Activated CD4-positive, CD25-positive, alpha-beta regulatory T cell treated with anti-CD3 and anti-CD28 coated beads, Interleukin-2, amount 50 U/mL, for 16 hours (primary cell): ENCODE measurements around the gene TBC1D19.

Experiments
- DNase-seq: peaks from one replicate; pipeline ENCODE4 v3.0.0-alpha.2; 2020; ENCODE audit warnings: low read depth, low spot score

The TBC1D19 gene

DNA sequence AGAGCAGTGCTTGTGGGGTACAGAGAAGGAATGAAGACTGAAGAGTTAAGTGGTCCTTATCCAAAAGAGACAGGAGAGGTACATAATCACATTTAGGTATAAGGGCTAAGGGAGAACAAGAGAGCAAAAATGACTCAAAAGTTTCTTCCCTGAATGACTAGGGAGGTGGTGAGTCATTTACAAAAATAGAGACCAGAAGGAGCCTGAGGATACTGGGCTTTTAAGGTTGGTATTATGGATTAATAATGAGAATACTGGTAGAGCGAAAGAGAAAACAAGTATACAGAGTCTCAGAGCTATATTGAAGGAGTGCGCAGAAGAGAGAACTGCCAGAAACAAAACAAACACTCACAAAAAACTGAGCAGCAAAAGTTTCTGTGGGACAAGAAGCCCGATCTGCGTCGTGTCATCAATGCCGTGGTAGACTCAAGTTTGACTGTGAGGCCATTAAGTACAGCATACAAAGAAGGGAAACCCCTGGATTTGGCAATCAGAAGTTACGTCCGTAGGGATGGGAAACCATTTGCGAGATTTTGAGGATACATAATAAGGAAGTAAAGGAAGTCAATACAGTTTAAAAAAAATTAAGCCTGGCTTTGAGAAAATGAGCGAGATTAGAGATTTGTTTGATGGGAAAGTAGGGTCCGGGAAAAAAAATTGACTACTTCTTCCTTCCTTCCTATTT is 147.6 kb downstream of the TBC1D19 start:
- DNase-seq: no peak

DNA sequence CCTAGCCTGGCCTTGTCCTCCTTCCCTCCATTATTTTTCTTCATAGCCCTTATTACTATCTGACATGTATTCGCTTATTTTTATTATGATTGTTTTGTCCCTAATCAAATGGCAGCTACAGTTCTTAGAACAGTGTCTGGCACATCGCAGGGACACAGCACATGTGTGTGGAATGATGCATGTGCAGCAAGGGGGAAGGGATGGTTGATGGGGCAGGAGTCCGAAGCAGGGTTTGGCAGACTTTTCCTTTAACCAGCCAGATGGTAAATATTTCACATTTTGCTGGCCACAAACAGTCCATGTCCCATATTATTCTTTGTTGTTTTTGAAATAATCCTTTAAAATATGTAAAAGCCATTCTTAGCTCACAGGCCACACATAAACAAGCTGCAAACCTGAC is 148.5 kb downstream of the TBC1D19 start:
- DNase-seq: no peak

DNA sequence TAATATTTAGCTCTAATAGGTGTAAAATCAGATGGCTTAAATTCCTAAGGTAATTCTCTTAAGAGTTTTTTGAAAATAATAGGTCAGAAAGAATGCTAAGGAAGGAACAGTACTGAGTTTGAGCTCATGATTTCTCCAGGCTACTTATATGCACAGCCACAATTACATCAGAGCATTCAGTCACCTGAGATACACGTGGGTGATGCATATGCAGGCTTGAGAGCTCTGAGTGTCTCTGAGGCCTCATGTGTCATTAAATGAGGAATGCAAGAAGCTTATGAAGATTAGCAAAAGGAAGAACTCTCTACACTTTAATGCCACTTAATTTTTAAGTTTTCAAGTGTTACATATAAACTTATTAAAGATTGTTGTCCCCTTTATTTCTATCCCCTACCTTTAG is 152.7 kb downstream of the TBC1D19 start:
- no peak for DNase-seq

DNA sequence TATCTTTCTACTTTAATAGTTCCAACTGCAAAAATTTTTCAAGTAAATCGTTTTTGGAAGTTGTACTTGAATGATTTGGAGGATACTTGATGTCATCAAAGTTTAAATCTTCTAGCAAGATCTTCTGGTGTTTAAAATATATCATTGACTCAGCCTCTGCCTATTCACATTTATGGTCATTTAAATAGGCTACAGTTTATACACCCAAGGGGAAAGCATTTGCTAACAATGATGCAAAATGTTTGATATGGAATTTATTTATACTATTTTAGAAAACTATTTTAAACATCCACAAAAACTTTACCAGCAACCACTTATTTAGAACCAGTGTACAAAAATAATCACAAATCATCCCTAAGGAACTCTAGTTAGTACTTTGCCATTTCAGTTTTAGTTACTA is 153.5 kb downstream of the TBC1D19 start:
- no peak for DNase-seq

DNA sequence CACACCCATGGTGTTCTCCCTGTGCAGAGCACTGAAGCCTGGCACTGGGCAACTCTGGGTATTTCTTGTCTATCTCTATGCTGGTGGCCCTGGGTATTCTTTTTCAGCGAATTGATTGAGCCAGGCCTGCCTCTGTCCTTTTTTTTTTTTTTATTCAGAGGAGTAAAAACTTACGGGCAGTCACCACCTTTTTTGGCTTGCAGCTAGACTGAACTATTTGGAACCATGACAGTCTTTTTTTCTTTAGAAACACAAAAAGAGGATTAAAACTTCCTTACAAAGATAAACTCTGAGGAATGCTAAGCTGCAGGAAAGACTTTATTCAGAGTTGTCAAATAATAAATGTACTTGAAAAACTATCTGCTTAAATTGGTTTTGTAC is 157.6 kb downstream of the TBC1D19 start:
- no peak for DNase-seq

DNA sequence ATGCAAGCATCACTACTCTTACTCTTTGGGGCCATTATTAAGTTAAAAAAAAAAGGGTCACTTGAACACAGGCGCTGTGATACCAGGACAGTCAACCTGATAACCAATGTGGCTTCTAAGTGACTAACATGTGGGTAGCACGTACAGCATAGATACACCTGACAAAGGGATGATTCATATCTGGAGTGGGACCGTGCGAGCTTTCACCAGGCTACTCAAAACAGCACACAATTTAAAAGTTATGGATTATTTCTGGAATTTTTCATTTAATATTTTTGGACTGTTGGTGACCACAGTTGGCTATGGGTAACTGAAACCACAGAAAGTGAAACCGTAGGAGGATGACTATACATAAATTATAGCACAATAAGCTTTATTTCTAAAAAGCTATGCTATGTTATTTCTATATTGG is 162.9 kb downstream of the TBC1D19 start:
- DNase-seq: no peak

DNA sequence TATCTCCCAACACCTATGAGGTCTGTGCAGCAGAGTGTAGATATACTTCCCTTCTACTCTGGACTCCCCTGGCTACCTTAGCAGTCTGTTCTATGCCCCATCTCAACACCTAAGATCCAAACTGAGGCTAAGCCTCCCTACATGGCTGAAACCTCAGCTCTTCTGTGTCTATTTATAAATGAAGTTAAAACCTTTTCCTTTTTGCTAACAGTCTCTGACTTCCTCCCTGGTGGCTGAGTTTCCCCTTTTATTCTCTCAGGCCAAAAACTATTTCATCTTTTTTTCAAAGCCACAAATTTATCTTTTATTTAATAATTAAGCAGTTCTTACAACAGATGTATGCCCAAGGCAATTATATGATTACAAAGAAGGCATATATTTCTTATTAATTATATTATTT is 164.9 kb downstream of the TBC1D19 start:
- no peak for DNase-seq

DNA sequence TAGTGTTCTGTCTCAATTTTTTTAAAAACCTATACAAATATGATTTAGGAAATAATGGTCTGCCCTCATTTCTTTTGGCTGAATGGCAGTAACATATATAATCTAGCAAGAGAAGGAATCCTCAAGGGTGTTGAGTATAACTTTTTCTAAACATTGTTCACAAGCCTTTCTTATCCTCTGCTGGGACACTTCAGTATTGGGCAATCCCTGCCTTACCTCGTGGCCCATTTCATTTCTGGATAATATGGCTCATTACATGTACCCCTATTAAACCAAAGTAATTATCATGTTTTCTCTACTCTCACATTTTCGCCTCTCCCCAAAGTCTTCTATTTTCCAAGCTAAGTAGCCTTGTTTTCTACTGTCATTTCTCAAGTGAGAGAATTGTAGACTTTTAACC is 166.0 kb downstream of the TBC1D19 start:
- DNase-seq: no peak

DNA sequence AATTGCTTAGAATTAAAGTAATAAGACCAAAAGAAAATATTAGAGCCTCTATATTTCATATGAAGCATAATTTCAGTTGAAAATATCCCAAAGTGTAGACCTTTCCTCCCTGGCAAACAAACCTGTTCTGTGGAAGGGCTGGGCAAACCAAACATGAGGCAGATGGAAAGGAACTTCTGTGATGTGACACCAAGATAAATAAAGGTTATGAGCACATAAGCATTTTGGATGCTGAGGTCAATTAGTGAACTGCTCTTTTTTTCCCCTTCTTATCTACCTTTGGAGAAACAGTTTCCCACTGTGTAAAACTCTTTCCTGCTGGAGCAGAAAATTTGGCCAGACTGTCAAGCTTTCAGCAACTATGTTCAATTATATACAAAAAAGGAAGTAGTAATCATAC is 167.1 kb downstream of the TBC1D19 start:
- DNase-seq: no peak

DNA sequence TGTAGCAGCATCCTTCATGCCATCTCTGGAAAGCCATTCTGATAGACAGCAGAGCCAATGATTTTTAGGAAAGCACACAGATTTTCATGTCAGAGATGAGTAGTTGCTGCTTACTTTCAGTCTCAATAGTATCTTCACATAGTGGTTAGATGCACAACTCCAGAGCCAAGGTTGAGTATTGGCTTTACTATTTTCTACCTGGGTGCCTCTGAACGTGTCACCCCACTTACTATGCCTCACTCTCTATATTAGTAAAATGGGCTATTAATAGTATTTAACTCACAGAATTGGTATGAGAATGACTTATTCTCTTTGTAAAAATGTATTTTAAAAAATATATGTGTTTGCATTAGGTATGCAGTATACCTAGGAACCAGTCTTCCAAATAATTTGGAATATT is 168.0 kb downstream of the TBC1D19 start:
- DNase-seq: no peak

DNA sequence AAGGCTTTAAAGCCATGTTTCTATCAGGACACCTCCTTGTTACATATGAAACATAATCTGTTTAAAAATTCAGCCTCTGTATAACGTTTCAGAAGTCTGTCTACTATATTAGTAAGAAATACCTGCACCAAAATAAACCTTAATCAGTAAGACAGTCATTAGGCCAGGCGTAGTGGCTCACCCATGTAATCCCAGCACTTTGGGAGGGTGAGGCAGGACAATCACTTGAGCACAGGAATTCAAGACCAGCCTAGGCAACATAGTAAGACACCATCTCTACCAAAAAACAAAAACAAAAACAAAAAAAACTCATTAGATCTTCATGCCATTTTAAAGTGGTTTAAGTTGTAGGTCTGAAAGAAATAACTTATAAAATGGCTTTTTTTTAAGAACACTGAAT is 169.3 kb downstream of the TBC1D19 start:
- no peak for DNase-seq

DNA sequence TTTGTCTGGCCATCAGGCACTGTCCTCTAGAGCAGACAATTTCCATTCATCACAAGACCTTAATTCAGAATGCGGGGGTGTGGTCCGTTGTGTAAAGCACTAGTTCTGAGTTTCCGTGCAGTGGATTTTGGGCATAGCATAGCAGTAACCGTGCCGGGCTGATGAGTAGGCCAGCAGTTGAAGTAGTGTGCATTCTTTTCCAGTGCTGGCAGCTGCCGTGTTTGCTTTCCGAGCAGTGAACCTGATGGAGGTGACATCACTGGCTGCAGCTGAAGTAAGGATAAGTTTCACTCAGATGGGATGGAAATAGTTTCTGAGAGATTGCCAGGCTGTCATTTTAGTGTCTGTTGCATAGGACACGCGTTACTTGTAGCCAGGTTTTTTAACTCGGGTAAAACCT is 169.7 kb downstream of the TBC1D19 start:
- no peak for DNase-seq

DNA sequence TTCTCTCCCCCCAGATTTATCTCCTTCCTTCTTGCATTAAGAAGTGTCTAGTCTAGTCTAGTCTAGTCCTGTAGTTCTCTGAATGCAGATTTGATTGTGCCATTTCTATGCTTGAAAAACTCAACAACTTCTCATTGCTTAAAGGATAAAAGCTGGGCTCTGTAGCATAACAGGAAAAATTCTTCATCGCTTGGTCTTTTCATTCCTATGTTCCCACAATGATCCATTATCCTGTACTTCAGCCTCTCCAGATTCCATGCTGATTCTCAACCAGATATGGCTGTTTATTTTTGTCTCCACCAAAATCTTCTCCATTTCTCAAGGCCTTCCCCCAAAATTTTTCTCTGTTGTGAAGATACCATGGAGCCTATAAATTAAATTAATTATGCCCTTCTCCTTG is 173.9 kb downstream of the TBC1D19 start:
- no peak for DNase-seq

DNA sequence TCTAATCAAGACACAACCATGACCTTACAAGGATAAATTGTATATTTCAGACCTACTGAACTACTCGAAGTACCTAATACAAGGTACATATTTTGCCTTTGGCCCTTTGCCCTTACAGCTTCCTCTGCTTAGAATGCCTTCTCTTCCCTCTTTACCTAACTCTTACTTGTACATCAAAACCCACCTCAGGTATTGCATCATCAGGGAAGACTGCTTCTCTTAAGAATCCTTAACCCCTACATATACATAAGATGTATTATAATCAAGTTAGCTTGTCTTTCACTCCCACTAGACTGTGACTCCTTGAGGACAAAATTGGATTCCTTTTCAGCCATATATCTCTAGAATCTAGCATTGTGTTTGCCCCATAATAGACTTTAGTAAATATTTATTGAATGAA is 175.0 kb downstream of the TBC1D19 start:
- no peak for DNase-seq

DNA sequence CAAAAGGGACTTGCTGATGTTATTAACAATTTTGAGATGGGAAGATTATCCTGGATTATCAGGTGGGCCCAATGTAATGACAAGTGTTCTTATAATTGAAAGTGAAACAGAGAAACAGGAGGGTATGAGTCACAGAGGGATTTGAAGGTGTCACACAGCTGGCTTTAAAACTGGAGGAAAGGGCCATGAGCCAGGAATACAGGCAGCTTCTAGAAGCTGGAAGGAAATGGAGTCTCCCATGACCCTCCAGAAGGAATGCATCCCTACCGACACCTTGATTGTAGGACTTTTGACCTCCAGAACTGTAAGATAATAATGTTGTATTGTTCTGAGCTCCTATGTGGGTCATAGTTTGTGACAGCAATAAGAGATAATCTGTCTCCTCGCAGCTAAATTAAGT is 178.8 kb downstream of the TBC1D19 start:
- DNase-seq: no peak

DNA sequence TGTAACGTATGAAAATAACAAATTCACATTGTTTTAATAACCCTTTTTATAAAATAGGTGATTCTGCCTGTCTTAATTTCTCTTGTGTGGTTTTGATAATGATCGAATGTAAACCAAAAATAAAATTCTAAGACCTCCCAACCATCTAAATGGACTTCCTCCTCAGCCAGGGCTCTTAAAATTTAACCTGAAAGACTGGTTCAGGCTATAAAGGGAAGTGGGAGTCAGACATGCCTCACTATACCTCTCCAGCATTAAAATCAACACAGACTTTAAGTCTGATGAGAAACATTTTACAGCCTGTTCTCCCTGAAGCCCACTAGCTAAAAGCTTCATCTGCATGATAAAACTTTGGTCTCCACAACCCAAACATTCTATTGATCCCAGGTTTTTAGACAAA is 179.2 kb downstream of the TBC1D19 start:
- no peak for DNase-seq

DNA sequence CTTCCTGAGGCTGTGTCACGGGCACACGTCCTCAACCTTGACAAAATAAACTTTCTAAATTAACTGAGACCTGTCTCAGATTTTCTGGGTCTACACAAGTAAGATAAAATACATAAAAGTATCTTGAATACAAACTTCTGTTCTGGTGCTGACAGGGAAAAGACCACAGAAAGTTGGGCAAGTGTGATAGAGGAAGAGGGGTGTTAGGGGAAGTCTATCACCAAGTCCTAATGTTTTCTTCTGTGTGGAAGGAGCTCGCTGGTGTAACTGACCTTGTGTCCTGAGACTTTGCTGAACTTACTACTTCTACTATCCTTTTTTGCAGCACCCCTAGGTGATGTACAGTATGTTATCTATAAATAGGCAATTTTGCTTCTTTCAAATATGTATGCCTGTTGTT is 179.8 kb downstream of the TBC1D19 start:
- no peak for DNase-seq

DNA sequence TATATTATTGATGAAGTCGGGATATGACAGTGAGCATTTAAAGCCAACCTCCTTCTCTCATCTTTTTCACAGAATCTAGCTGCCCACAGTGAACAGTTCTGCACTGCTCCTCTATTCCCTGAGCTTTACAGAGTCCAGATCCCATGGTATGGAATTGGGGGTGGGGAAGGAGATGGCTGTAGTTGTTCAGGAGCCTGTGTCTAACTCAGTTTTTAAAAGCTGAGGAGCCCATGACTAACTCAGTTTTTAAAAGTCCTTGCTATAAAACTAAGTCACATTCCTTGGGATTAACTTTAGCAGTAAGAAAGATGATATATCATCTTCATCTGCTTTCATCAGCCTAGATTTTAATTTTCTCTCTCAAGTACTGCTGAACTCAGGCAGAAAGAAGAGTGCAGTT is 180.3 kb downstream of the TBC1D19 start:
- DNase-seq: no peak

DNA sequence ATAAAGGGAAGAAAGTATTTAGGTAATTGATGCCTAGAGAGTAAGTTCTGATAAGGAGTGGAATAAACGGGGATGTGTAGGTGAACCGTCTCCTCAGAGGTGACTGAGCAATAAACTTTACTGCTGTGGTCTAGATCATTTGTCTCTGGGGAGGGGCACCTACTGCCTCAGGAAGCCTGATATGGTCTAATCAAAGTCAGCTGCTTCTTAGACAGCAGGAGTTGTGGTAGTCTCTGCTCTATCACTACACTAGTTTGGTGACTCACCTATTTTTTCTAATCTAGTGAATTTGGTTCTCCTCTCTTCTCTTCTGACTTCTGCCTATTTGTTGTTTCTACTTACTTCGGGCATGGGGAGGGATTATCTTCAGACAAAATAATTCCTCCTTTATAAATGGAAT is 181.6 kb downstream of the TBC1D19 start:
- no peak for DNase-seq

DNA sequence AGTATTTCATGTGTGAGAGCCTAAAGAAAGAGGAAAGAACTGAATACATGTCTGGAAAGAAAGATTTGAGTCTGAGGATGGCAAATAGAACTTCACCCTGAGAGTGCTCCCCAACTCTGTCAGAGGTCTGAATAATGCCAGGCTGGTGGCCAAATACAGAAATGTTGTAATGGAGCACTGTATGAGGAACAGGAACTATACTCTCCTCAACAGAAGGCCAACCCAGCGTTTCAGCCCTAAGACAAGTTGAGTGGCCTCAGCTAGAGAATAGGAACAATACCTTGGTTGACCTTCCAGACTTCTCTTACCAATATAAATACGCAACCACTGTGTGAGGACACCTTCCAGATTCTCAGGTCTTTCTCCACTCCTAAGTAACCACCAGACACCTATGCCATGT is 182.3 kb downstream of the TBC1D19 start:
- DNase-seq: no peak

DNA sequence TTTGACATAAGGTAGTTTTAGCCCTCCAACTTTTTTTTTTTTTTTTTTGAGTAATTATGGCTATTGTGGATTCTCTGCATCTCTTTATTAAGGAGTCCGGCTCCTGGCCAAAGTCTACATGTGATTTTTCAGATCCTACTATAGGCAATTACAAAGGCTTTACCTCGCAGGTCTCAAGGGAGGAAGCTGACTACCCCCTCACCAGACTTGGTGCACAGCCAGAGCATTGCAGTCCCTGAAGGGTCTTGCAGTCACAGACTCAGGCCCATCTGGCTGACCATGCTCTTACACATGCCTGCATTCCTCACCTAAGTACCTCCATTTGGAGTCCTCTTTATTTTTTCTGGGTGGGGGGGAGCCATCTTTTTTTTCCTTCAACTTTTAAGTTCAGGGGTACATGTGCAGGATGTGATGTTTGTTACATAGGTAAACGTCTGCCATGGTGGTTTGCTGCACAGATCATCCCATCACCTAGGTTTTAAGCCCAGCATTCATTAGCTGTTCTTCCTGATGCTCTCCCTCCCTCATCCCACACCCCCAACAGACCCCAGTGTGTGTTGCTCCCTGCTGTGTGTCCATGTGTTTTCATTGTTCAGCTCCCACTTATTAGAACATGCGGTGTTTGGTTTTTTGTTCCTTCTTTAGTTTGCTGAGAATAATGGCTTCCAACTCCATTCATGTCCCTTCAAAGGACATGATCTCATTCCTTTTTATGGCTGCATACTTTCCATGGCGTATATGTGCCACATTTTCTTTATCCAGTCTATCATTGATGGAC is 188.4 kb downstream of the TBC1D19 start:
- DNase-seq: no peak

DNA sequence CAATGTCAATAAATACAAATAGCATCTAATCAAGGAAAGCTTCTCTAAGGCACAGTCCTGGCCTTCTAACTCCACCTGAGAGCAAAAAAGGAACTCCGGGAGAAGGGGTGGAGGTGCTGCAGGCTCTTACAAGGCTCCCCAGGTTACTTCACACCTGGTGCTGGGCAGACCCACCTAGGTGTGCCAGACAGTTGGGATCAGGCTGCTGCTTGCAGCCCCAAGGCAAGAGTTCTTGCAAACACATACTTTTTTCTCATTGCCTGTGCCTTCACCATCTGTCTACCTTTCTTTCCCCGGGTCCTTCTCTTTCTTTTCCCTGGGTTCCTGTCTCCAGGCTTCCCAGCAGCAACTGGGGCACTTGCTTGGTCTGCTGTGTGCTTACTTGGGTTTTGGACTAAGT is 195.3 kb downstream of the TBC1D19 start:
- no peak for DNase-seq

DNA sequence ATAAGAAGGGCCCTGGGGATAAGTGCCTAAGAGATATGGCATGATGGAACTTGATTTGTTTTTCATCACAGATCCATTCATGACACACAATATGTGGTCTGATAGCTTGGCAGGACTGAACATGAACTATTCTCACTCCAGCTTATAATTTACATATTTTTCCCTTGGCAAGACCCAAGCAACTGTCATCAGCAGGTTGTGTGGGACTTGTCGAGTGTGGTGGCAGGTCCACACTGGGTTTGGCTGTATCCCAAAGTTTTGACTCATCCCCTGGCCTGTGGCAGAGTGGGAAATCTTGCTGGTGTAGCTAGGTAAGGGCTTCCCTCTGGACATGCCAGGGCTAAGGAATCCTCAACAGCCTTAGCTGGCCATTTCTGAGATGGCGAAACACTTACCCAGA is 195.8 kb downstream of the TBC1D19 start:
- DNase-seq: no peak

DNA sequence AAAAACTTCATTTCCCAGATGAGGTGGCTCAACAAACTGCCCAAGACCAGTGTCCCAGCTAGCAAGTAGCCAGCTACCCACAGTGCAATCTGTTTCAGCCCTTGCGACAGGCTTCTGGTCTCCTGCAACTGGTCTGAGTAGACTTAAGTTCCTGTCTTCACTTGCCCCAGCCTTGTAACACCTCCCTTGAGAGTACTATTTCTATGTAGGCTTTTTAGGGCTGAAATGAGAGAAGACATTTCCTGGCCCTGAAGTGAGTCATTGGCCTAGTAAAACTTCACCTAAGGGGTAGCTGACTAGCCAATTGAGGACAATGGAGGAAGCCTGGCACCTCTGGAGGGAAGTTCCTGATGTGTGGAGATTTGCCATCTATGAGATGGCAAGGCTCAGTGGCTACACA is 196.7 kb downstream of the TBC1D19 start:
- no peak for DNase-seq
